HepG2 (cell line): Measurements from ENCODE around the gene EEFSEC. TPM values are rescaled to one million over a fixed set of nuclear protein-coding genes. Genes with fewer than 3 reads are reported as not detected.

Experiments used
- FOXA1 ChIP-seq, 2 experiments: fragments of 450-650 bp in 1 of 2; sonication (generic) in 1 of 2; formaldehyde crosslinking in 1 of 2; IDR thresholded peaks; 2 replicates each; pipeline versions ENCODE4 v1.4.0 to v1.6.1; 2016 to 2020; ENCODE audit warnings: missing genetic modification reagents in 1 of 2
- KDM4B ChIP-seq: sonication (generic); formaldehyde crosslinking; IDR thresholded peaks from 2 replicates; pipeline ENCODE4 v1.4.0; 2020; ENCODE audit warnings: missing genetic modification reagents
- KMT2B ChIP-seq: IDR thresholded peaks from 2 replicates; pipeline ENCODE4 v1.6.1; 2016; ENCODE audit warnings: missing genetic modification reagents, missing compliant biosample characterization
- NFYC ChIP-seq: IDR thresholded peaks from 2 replicates; pipeline ENCODE4 v1.6.1; 2016; ENCODE audit warnings: missing genetic modification reagents, missing compliant biosample characterization
- NR1H2 ChIP-seq: sonication (generic); formaldehyde crosslinking; IDR thresholded peaks from 2 replicates; pipeline ENCODE4 v1.8.1; 2022; ENCODE audit warnings: low read depth, missing genetic modification reagents, borderline replicate concordance
- SIX4 ChIP-seq: sonication (generic); formaldehyde crosslinking; IDR thresholded peaks from 2 replicates; pipeline ENCODE4 v1.4.0; 2020; ENCODE audit warnings: missing genetic modification reagents
- SRY ChIP-seq: sonication (generic); formaldehyde crosslinking; IDR thresholded peaks from 2 replicates; pipeline ENCODE4 v1.8.0; 2022; ENCODE audit warnings: mild to moderate bottlenecking, missing genetic modification reagents
- YEATS2 ChIP-seq: sonication (generic); formaldehyde crosslinking; IDR thresholded peaks from 2 replicates; pipeline ENCODE4 v1.4.0; 2020; ENCODE audit warnings: missing genetic modification reagents, borderline replicate concordance
- YY1 ChIP-seq: IDR thresholded peaks from 2 replicates; pipeline ENCODE4 v1.6.1; 2011; ENCODE audit warnings: low read length, low read depth, moderate library complexity, mild to moderate bottlenecking; ENCODE audit not compliant: insufficient read depth, insufficient replicate concordance
- ZFX ChIP-seq: sonication (generic); formaldehyde crosslinking; IDR thresholded peaks from 2 replicates; pipeline ENCODE4 v1.4.0; 2020; ENCODE audit warnings: mild to moderate bottlenecking, low read depth, missing genetic modification reagents, moderate library complexity
- ZNF124 ChIP-seq: sonication (generic); formaldehyde crosslinking; IDR thresholded peaks from 2 replicates; pipeline ENCODE4 v1.4.0; 2020; ENCODE audit warnings: missing genetic modification reagents
- ZSCAN30 ChIP-seq: sonication (generic); formaldehyde crosslinking; IDR thresholded peaks from 2 replicates; pipeline ENCODE4 v1.5.0; 2020; ENCODE audit warnings: mild to moderate bottlenecking, missing genetic modification reagents
- polyA plus RNA-seq, 8 experiments: library from polyadenylated mRNA; depleted of rRNA in 3 of 8; stranded (reverse) in 7 of 8; unstranded in 1 of 8; fragments of >200 nt; fragmentation: Illumina TruSeq in 4 of 8; extraction: Trizol in 4 of 8; gene quantifications; 2 replicates each; pipeline versions ENCODE4 v1.2.1 to v1.2.3, GENCODE V29; 2011 to 2016; ENCODE audit warnings: low read depth in 4 of 8, missing spikeins in 1 of 8, mixed read lengths in 1 of 8; ENCODE audit not compliant: insufficient read depth in 1 of 8
- total RNA-seq, 5 experiments: library from RNA; depleted of rRNA; stranded (reverse); fragments of >200 nt; fragmentation: Illumina TruSeq; extraction: Trizol; gene quantifications; 2 replicates each; pipeline ENCODE4 v1.2.3, GENCODE V29; 2016; ENCODE audit warnings: low read depth in 1 of 5
- TF ChIP-seq, protein P1 (sequence below): sonication (generic); formaldehyde crosslinking; IDR thresholded peaks from one replicate; pipeline ENCODE4 v1.5.1; 2020; ENCODE audit warnings: mild to moderate bottlenecking, missing genetic modification reagents; ENCODE audit errors: not compliant biosample characterization
- TF ChIP-seq, protein P2 (sequence below): sonication (generic); formaldehyde crosslinking; IDR thresholded peaks from 2 replicates; pipeline ENCODE4 v1.5.1; 2020; ENCODE audit warnings: mild to moderate bottlenecking, missing genetic modification reagents, moderate library complexity
- TF ChIP-seq, protein P3 (sequence below): conservative IDR thresholded peaks from 2 replicates; pipeline ENCODE4 v1.6.1; 2018; ENCODE audit warnings: missing genetic modification reagents

Gene EEFSEC
- total and polyA plus RNA-seq, 2 of the 13 experiments (the other 11 are each of a cell fraction or from before 2014, with no cell fraction given): 6.4 to 24.2 TPM

DNA sequence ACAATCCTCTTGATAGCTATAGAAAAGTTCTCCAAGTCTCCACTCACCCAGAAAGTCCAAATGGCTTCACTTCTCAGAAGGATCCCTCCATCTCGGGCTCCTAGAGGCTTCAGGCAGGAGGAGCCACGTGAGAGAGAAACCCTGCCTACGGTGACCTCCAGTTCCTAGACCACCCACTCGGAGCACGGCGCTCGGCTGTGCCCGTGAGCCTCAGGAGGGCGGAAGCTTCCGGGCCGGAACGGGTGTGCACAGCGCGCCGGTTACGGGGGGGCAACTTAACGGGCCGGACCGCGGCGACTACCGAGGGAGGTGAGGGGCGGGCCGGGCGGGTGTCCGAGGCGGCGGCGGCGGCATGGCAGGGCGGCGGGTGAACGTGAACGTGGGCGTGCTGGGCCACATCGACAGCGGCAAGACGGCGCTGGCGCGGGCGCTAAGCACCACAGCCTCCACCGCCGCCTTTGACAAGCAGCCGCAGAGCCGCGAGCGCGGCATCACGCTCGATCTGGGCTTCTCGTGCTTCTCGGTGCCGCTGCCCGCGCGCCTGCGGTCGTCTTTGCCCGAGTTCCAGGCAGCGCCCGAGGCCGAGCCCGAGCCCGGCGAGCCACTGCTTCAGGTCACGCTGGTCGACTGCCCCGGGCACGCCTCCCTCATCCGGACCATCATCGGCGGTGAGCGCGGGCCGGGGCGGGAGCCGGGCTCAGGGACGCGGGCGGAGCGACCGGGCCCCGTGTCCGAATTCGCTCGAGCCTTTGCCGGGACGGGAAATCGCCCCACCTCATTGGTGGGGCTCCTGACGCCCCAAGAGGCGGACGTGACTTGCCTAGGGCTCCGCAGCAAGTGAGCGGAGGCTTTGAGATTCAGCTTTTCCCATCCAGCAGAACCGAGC lies at the start of gene EEFSEC (continued):
- TF ChIP-seq, protein P1, sequence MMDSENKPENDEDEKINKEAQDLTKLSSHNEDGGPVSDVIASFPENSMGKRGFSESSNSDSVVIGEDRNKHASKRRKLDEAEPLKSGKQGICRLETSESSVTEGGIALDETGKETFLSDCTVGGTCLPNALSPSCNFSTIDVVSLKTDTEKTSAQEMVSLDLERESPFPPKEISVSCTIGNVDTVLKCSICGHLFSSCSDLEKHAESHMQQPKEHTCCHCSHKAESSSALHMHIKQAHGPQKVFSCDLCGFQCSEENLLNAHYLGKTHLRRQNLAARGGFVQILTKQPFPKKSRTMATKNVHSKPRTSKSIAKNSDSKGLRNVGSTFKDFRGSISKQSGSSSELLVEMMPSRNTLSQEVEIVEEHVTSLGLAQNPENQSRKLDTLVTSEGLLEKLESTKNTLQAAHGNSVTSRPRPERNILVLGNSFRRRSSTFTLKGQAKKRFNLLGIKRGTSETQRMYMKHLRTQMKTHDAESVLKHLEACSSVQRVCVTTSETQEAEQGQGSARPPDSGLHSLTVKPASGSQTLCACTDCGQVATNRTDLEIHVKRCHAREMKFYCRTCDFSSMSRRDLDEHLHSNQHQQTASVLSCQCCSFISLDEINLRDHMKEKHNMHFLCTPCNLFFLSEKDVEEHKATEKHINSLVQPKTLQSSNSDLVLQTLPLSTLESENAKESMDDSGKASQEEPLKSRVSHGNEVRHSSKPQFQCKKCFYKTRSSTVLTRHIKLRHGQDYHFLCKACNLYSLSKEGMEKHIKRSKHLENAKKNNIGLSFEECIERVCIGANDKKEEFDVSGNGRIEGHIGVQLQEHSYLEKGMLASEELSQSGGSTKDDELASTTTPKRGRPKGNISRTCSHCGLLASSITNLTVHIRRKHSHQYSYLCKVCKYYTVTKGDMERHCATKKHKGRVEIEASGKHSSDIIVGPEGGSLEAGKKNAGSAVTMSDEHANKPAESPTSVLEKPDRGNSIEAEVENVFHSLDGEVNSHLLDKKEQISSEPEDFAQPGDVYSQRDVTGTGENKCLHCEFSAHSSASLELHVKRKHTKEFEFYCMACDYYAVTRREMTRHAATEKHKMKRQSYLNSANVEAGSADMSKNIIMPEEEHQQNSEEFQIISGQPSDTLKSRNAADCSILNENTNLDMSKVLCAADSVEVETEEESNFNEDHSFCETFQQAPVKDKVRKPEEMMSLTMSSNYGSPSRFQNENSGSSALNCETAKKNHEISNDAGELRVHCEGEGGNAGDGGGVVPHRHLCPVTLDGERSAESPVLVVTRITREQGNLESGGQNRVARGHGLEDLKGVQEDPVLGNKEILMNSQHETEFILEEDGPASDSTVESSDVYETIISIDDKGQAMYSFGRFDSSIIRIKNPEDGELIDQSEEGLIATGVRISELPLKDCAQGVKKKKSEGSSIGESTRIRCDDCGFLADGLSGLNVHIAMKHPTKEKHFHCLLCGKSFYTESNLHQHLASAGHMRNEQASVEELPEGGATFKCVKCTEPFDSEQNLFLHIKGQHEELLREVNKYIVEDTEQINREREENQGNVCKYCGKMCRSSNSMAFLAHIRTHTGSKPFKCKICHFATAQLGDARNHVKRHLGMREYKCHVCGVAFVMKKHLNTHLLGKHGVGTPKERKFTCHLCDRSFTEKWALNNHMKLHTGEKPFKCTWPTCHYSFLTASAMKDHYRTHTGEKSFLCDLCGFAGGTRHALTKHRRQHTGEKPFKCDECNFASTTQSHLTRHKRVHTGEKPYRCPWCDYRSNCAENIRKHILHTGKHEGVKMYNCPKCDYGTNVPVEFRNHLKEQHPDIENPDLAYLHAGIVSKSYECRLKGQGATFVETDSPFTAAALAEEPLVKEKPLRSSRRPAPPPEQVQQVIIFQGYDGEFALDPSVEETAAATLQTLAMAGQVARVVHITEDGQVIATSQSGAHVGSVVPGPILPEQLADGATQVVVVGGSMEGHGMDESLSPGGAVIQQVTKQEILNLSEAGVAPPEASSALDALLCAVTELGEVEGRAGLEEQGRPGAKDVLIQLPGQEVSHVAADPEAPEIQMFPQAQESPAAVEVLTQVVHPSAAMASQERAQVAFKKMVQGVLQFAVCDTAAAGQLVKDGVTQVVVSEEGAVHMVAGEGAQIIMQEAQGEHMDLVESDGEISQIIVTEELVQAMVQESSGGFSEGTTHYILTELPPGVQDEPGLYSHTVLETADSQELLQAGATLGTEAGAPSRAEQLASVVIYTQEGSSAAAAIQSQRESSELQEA (CRISPR knock-in tag): peak; percentile 77
- peak; percentile 88 for TF ChIP-seq SRY (CRISPR knock-in tag)
- no peak for TF ChIP-seq FOXA1 (IDR thresholded peaks at IDR 0.05)
- TF ChIP-seq FOXA1 (CRISPR knock-in tag; IDR thresholded peaks at IDR 0.05): peak; percentile 45
- no peak for TF ChIP-seq SIX4
- TF ChIP-seq KMT2B (CRISPR knock-in tag): peak; percentile 96
- TF ChIP-seq ZSCAN30 (CRISPR knock-in tag): peak; percentile 82; the same call in 1 of the 2 replicates
- peak; percentile 85 for TF ChIP-seq YY1
- peak; percentile 91; the same call in 1 of the 2 replicates for TF ChIP-seq KDM4B (CRISPR knock-in tag)
- peak; percentile 77 for TF ChIP-seq NFYC
- peak; percentile 86 for TF ChIP-seq ZFX (CRISPR knock-in tag)
- TF ChIP-seq, protein P2, sequence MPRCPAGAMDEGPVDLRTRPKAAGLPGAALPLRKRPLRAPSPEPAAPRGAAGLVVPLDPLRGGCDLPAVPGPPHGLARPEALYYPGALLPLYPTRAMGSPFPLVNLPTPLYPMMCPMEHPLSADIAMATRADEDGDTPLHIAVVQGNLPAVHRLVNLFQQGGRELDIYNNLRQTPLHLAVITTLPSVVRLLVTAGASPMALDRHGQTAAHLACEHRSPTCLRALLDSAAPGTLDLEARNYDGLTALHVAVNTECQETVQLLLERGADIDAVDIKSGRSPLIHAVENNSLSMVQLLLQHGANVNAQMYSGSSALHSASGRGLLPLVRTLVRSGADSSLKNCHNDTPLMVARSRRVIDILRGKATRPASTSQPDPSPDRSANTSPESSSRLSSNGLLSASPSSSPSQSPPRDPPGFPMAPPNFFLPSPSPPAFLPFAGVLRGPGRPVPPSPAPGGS: peak; percentile 90
- TF ChIP-seq, protein P3, sequence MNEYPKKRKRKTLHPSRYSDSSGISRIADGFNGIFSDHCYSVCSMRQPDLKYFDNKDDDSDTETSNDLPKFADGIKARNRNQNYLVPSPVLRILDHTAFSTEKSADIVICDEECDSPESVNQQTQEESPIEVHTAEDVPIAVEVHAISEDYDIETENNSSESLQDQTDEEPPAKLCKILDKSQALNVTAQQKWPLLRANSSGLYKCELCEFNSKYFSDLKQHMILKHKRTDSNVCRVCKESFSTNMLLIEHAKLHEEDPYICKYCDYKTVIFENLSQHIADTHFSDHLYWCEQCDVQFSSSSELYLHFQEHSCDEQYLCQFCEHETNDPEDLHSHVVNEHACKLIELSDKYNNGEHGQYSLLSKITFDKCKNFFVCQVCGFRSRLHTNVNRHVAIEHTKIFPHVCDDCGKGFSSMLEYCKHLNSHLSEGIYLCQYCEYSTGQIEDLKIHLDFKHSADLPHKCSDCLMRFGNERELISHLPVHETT: peak; percentile 99
- no peak for TF ChIP-seq NR1H2 (CRISPR knock-in tag)
- peak; percentile 87 for TF ChIP-seq YEATS2 (CRISPR knock-in tag)
- 0 out of 2 replicates have a peak, but pooled peaks have one; percentile 56 for TF ChIP-seq ZNF124
